NCI-H69 (cell line): ENCODE data around the gene PRKAB1.
"Not testable (repeated sequence)": the region's sequence is repeated elsewhere in the genome, so short reads cannot be mapped to it uniquely, and the experiment has no call there.

Source experiments
- DNase-seq: peaks from one replicate; lab custom pipeline; 2025; lab: John Stamatoyannopoulos, UW

PRKAB1 gene

GRCh38 chr12:119667577-119668323 is at the start of gene PRKAB1:
TSS of gene PRKAB1 (plus strand) at chr12:119668133. CDS start at chr12:119668245, 112 bp downstream.
- peak; percentile 99 for DNase-seq

GRCh38 chr12:119618328-119618896 is 49.5 kb upstream of the PRKAB1 start:
- not testable (repeated sequence) for DNase-seq

- no peak for DNase-seq
Measured at GRCh38 chr12:119620490-119620889, 47.4 kb upstream of the PRKAB1 start.

GRCh38 chr12:119621878-119622277 is 46.1 kb upstream of the PRKAB1 start:
- no peak for DNase-seq

- DNase-seq: peak; percentile 79
Measured at GRCh38 chr12:119624966-119625365, 43.0 kb upstream of the PRKAB1 start.

- no peak for DNase-seq
Measured at GRCh38 chr12:119627019-119627643, 40.8 kb upstream of the PRKAB1 start.

GRCh38 chr12:119627686-119628085 is 40.2 kb upstream of the PRKAB1 start:
- DNase-seq: no peak

GRCh38 chr12:119630223-119630780 is 37.6 kb upstream of the PRKAB1 start:
- no peak for DNase-seq

- DNase-seq: no peak
Measured at GRCh38 chr12:119630962-119631550, 36.9 kb upstream of the PRKAB1 start.

- DNase-seq: no peak
Measured at GRCh38 chr12:119631930-119632678, 35.8 kb upstream of the PRKAB1 start.

GRCh38 chr12:119634743-119635142 is 33.2 kb upstream of the PRKAB1 start:
- no peak for DNase-seq

GRCh38 chr12:119642986-119643385 is 24.9 kb upstream of the PRKAB1 start:
- peak; percentile 12 for DNase-seq

GRCh38 chr12:119644930-119645329 is 23.0 kb upstream of the PRKAB1 start:
- no peak for DNase-seq

- no peak for DNase-seq
Measured at GRCh38 chr12:119645535-119646059, 22.3 kb upstream of the PRKAB1 start.

GRCh38 chr12:119649202-119649808 is 18.6 kb upstream of the PRKAB1 start:
- DNase-seq: peak; percentile 44

- no peak for DNase-seq
Measured at GRCh38 chr12:119652665-119653064, 15.3 kb upstream of the PRKAB1 start.

- not testable (repeated sequence) for DNase-seq
Measured at GRCh38 chr12:119657001-119657400, 10.9 kb upstream of the PRKAB1 start.

GRCh38 chr12:119658166-119658565 is 9.8 kb upstream of the PRKAB1 start:
- peak; percentile 39 for DNase-seq

GRCh38 chr12:119659289-119659897 is 8.5 kb upstream of the PRKAB1 start:
- peak; percentile 51 for DNase-seq

- DNase-seq: no peak
Measured at GRCh38 chr12:119660076-119660475, 7.9 kb upstream of the PRKAB1 start.

GRCh38 chr12:119661882-119662281 is 6.1 kb upstream of the PRKAB1 start:
- DNase-seq: no peak
